Measurements from ENCODE around the gene ERBB4. TPM values are rescaled to one million over a fixed set of nuclear protein-coding genes. Genes with fewer than 3 reads are reported as not detected.

The ERBB4 gene
- total RNA-seq, 1 donor from 2014 or later: 0.17 TPM

DNA sequence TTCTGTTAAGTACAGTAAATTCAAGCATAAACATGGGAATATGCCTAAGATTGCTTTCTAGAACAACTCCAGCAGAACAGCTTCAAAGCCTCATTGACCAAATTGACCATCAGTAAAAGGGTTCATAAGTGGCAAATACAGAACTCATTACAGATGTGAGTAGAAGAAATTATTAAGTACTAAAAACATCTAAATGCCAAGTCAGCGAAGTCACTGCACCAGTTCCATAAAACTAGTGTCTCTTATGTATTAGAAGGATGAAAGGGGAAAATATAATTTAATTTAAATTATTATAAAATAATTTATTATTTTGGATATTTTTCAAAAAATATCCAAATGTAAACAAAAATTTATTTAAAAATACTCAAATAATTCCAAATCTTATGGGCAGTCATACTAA lies 553.2 kb downstream of the ERBB4 start:
- no peak for DNase-seq

DNA sequence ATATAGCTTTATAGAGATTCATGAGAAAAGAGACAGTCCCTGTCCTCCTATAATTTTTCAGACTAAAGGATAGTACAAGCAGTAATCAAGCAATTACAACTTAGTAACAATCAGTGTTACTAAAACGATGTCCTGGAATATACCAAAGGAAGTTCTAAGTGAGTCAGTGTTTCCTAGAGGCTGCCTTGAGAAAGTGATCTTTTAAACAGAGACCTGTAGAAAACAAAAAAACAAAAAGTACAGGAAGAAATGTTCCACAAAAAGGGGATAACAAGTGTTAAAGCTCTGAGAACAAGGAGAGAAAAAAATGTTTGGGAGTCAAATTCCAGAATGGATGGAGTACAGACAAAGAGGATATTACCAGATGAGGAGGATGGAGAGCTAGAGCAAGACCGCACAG lies 556.4 kb downstream of the ERBB4 start:
- DNase-seq: peak; percentile 88

DNA sequence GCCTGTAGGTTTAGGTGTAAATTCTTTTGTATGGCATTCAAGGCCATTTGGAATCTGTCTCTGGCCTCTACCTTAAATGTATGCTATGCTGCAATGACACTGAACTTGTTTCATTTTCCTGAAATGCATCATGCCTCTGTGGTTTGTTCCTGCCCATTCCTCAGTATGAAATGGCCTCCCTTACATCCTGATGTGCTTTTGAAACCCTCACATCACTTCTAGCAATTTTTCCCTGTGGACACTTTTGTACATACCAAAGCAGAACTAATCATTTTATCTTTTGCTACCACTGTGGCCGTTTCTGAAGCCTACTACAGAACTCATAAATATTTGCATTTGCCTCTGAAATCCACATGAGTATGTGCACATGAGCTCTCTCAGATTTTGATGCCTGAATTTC lies 557.2 kb downstream of the ERBB4 start:
- DNase-seq: peak; percentile 6

DNA sequence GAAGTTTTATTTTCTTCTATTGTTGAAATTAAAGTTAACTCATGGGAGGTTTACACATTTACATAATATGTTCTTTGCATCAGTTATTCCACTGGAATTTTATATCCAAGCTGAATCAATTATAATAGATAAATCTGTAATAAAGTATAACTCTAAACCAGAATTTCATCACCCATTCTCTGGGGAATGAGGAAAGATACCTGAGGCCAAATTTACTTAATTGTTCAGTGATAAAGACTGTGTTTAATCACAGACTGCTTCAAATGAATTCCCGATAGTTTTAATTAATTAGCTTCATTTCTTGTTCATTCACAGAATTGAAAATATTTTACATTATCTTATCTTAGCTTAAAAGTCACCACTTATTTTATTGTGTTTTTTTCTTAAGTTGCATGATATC lies 562.5 kb downstream of the ERBB4 start:
- DNase-seq: no peak

DNA sequence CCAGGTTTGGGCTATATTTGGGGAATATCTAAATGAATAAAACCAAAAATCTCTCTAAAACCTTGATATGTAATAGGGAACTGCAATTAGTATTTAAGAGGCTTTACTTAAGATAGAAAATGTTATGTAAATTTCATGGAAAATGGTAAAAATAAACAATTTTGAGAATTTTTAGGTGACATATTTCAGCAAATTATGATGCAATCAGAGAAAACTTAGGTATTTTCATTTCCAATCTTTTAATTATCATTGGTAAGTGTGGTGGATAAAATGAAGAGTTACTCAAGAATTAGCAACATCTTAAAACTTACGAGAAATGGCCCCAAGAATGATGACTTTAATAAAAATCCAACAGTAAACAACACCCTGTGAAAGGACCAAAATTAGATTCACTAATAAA lies 571.4 kb downstream of the ERBB4 start:
- DNase-seq: no peak

DNA sequence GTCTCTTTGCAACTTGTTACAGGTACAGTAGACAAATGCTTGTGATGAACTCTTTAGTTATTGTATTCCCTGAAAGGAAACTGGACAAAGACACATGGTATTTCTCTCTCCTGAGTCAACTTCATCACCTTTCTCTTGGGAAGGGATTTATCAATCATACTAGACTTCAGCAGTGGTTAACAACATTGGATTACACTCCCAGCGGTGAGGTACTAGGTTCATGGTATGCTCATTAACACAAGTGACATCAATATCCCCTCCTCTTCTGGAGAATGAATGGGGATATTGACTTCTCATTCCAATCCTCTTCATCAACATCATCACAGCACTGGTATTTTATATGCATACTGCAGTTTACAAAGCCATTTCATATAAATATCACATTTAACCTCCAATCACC lies 574.6 kb downstream of the ERBB4 start:
- DNase-seq: no peak

DNA sequence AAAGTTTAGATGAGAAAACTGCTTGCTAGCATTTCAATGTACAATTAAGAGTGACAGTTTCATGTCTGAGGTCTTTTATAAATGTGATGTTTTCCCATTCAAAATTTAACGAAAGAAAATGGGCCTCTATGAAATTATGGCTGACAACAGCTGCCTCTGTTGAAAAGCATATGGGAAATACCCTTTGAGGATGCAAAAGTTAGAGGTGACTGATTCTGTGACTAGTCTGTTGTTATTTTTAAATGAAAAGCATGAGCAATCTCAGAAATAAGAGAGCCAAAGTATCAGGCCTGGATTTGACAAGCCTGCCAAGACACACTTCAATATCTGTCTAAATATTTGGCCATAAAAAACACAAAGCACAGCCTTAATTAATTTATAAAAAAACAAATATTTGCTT lies 580.8 kb downstream of the ERBB4 start:
- no peak for DNase-seq

DNA sequence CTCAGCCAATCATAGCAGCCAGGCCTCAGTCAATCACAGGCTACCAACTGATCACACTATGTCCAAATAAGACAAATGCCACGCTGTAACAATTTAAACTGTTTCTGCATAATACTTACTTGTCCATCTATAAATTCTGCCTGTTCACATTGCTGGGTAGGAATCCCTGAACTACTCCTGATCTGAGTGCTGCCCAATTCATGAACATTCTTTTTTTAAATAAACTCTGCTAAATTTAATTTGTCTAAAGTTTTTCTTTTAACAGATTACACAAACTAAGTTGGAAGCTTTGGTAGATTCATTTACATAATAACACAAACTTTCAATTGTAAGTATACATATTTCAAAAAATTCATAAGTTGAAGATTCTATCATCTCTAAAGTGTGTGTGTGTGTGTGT lies 583.0 kb downstream of the ERBB4 start:
- DNase-seq: no peak

DNA sequence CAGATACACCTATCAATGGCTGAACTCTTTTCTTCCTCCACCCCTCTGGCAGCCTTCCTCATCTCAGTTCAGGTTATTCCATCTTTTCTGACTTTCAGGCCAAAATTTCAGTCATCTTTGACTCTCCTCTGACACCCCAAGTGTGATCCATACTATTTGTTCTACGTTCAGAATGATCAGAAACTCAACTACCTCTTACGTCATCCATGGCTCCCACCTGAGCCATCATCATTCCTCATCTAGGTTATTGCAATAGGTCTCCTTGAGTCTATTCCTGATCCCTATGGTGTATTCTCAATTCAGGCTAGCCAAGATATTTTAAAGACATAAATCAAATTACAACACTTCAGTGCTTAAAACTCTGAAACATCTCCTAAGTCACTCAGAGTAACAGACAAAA lies 589.7 kb downstream of the ERBB4 start:
- DNase-seq: no peak

DNA sequence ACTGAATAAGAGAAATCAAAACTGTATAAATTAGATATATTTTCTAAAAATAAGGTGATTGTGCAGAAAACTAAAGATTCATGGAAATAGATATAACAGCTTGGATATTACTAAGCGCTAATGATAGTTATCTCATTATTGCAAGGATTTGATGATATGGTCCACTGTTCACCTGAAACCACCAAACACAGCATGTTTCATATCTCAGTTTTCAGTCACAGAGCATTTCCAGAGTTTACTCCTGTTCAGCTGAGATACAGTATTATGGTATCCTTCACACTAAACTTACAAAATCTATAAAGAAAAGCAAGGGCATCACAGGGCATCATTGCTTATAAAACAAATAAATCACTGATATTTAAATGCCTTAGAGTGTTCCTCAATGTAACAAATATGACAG lies 591.6 kb downstream of the ERBB4 start:
- DNase-seq: no peak

DNA sequence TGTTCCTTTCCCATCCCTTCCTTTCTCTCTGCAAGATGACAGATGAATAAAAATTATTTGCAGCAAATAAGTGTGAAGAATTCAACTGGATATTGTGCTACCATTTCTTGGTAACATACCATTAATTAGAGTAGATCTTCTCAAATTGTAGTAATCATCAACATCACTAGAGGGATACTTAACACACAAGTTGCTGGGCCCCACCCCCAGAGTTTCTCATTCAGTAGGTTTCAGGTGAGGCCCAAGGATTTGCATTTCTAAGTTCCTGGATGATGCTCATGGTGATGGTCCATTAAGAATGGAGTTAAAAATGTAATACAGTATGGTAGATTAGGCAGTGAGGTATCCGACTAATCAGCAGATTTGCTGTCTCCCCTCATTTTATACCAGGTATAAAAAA lies 594.0 kb downstream of the ERBB4 start:
- peak; percentile 1 for DNase-seq

DNA sequence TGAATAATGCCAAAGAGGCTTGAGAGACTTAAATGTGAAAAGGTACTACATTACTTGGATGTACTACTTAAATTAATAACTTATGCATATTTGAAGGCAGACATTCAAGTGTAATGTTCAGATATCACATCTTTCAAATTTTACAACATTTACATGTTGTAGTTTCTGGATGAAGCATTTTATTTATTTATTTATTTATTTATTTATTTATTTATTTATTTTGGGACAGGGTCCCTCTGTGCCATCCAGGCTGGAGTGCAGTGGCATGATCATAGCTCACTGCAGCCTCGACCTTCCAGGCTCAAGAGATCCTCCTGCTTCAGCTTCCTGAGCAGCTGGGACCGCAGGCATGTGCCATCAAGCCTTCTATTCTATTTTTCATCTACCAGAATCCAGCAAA lies 596.4 kb downstream of the ERBB4 start:
- DNase-seq: no peak

DNA sequence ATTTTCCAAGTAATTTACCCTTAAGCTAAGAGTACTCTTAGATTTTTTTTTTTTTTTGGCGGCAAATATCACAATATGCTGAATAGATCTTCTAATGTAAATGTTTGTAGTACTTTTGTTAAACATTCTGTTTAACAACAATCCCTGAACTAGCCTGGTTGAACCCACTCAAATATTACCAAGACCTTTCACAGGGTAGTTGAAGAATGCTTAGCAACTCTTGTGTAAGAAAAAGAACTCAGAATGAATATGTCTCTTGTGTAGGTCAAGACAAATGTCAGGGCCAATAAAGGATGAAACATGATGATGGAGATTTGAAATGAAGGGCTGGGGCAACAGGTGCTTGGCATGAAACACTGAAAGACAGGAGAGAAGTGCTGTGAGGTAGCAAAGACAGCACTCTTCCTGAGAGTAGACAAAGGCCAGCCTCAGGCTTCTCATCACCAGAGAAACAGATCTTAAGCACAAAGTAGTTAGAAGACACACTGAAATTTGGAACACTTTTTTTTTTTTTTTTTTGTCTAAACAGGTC lies 597.3 kb downstream of the ERBB4 start:
- DNase-seq: no peak

DNA sequence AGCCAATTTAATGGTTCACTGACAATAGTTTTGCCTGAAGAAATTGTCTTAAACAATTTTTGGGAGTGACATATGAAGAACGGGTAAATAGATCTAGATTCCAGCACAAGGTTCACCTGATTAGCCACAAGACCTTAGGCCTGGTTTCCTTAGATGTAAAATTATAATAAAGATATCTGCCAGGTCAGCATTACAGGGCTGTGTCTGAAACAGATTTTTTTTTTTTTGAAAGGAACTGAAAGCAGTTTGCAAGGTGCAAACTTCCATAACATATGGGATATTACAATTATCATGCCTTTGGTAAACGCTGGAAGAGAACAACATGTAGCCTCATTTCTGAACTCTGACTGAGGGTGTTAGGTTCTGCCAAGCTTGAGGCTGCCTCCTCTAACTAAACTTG lies 599.4 kb downstream of the ERBB4 start:
- DNase-seq: no peak

DNA sequence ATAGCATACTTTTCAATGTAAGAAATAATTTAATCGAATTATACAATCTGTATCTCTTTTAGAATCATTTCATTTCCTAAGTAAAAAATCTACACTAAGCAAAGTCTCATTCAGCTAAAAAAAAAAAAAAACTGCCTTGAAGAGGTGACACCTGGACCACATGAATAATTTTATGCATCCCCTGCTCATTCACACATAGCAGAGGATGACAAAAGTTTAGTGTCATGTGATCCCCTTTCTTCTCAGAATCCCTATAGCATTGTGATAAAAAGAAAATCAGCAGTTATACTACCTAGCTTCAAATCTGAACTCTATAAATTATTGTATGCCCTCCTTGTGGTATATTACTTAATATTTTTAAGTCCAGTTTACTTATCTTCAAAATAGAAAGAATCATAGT lies 603.8 kb downstream of the ERBB4 start:
- no peak for DNase-seq

DNA sequence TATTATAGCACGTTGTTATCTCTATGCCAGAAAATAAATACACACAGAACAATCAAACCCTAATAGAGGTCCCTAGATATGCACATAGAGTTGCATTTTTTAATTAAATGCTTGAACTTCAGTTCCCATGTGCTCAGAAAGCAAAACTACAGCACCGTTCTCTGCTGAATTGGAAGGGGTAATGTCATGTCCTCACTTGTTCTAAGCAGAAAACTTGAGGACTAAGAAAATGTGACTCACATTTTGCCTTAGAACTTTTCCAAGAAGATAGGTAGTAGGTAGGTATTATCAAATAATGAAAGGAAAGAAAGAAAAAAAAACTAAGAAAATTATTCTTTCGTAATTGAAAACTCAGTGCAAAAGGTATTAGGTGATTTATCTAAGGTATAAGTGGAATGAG lies 607.3 kb downstream of the ERBB4 start:
- DNase-seq: no peak

DNA sequence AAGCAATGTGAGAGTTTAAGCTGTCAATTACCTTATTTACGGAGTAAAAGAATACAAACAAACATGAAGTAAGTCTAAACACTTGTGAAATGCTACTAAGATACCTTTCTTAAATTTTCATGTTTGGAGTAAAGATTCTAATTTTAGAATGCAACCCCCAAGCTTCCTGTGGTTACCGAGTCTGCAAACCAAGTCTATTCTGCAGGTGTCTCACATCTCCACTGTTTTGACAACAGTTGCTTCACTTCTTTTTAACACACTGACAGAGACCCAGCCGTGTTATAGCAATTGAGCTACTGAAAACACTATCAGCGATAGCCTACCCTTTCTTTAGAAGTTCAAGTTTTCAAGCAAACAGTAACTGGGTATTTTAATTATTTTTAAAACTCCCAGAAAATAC lies 608.3 kb downstream of the ERBB4 start:
- no peak for DNase-seq

DNA sequence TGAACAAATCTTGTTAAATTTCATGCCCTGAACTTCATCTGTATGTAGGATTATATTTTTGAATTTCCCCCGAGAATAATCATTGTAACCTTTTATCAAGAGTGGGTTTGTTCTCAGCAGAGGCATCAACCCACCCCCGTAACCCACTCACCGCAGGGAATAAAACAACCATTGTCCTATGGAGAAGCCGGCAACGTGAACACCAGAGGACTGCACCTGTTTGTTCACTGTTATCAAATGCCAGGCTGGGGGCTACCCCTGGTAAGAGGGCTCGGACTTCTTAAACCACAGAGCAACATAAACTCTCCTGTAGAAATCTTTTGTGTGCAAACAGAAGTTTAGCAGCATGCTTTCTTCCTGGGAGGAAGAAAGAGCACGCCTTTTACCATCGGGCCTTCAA lies 610.4 kb downstream of the ERBB4 start:
- no peak for DNase-seq

DNA sequence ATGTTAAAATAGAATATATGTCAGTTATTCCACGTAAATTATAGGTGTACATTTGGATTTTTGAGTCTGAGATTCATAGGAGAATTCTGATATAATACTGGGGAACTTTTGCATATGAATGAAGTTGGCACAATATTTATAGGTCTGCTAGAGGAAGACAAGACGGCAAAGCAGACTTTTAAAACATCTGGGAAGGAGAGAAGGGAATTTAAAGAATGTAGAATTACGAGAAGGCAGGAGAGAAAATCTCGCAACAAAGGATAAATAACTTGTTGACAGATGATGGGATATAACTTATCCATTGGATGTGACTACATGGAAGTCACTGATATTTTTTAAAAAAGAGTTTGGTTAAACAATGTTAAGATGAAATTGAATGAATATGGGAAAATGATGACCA lies 615.6 kb downstream of the ERBB4 start:
- no peak for DNase-seq

DNA sequence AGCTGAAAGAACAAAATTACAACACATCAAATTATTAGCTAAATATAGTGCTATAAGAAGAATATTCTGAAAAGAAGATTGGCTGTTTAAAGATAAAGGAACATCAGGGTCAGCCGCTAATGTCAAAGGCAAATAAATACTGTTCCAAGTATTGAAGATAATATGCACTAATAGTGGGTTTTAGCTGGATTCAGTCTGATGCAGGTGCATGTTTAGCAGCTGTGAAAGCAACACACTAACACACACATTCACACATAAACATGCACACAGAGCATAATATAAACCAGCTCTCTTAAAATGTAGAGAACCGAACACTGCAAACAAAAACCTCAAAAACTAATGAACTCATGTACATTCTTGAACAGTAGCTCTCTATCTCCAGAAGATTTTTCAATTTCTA lies 634.6 kb downstream of the ERBB4 start:
- DNase-seq: no peak

DNA sequence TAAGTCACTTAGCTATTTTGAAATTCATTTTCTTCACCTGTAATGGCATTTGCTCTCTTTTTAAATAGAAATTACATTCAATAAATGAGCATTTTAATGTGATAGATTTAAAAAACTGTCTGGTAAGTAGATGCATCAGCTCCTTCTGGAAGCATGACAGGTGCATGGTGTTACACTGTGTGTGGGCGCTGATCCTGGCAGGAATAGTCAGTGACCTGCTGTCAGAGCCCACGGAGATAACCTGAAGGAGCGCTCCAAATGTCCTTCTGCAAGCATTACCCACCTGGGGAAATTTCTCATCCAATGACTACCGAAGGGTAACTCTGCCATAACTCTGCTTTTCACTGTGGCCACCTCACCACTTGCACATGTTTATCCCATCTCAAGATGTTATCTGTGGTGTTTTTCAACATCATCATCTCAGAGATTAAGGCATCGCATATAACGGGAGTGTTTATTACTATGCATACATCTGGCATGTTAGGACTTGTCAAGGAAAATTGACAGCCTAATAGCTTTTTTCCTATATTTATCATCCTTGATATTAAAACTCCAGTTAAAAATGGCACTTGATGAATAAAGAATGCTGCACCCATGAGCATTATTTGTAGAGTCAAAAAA lies 637.3 kb downstream of the ERBB4 start:
- DNase-seq: no peak

DNA sequence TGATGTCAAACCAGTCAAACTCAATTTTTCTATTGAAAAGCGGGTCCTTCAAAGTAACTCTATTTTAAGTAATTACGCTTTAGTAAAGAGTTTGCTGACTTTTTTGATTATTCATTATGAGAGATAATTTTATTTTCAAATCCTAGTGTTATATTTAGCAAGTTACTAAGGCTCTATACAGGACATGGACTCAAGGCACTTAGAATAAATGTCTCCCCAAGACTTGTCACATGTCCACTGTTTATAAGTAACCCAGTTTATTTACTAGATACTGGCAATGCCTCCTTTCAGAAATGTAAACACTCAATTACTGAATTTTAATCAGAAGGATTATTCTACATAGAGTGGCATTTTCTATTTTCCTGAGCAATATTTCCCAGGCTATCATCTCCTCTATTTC lies 638.1 kb downstream of the ERBB4 start:
- no peak for DNase-seq

DNA sequence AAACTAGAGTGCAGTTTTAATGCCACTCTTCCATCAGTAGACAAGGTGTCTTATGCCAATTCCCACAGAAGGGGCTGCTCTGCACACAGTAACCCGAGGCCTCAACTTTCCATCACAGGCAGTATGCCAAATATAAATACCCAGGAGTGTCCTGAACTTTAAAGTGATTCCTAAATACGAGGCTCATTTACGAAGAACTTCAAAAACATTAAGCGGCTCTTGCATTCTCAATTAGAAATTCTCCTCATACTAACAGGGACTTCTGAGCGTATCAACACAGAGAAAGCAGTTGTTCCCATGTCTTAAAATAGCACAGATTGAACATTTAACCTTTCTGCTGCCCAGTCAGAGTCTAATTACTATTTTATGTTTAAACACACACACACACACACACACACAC lies 638.6 kb downstream of the ERBB4 start:
- peak; percentile 1 for DNase-seq

DNA sequence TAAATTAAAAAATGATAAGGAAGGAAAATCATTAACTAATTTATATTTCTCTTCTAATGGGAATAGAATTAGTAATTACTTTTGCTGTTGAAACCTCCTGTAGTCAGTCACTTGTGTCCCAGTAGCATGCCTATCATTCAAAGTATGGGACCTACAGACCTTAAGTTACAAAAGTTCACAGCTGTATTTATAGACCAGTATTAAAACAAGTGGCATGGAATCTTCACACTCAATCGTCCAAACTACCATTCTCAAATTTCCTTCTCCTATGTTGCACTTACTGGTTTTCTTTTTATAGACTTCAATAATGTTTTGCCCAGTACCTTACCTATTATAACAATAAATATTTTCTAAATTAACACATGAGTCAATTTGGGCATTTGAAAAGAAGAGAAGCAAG lies 639.9 kb downstream of the ERBB4 start:
- DNase-seq: no peak

DNA sequence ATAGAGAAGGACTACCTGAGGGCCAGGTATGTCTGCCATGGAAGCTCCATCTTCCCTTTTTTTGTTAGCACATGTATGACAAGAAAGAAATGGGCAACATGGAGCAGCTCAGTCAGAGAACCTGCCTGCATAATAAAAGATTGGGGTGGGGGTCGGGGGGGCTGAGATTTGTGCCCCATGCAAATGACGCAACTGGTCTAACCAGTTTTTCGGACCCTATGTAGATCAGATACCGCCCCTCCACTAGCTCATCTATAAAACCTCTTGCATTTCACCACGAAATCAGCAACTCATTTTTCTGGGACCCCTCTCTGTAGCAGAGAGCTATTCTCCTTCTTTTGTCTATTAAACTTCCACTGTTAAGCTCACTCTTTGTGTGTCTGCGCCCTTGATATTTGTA lies 657.2 kb downstream of the ERBB4 start:
- DNase-seq: no peak
